A673 (cell line): ENCODE measurements around the gene RBFOX1.

Experiments
- EZH2 ChIP-seq: fragments of 200-600 bp; sonication (generic); IDR thresholded peaks from 2 replicates; pipeline ENCODE4 v1.6.1; 2017; ENCODE audit warnings: borderline replicate concordance, low read depth, mild to moderate bottlenecking, mixed read lengths, antibody characterized with exemption, low read length; ENCODE audit not compliant: poor library complexity, severe bottlenecking
- TF ChIP-seq, protein P1 (sequence below): fragments of 300-800, 200-600 bp; sonication (generic); conservative IDR thresholded peaks from 2 replicates; pipeline ENCODE4 v1.5.1; 2017; ENCODE audit warnings: low read depth, mild to moderate bottlenecking, antibody characterized with exemption, low read length, moderate library complexity, mixed read lengths

DNA sequence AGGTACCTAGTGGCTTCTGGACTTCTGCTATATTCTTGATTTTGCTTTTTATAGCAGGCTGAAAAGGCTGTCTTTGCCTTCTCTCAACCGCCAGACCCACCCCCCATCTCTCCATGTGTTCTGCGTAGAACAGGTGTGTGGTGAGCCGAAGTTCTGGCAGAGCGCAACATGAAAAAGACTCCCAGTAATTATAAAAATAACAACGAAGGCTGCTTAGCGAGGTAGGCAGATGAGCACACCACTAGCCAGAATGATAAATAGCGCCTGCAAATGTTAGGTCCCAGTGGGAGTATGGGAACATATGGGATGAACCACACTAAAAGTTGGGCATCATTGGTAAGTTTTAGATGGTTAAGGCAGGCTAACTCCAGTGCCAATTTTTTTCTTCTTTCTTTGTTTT lies 14.0 kb upstream of the RBFOX1 start:
- TF ChIP-seq, protein P1, sequence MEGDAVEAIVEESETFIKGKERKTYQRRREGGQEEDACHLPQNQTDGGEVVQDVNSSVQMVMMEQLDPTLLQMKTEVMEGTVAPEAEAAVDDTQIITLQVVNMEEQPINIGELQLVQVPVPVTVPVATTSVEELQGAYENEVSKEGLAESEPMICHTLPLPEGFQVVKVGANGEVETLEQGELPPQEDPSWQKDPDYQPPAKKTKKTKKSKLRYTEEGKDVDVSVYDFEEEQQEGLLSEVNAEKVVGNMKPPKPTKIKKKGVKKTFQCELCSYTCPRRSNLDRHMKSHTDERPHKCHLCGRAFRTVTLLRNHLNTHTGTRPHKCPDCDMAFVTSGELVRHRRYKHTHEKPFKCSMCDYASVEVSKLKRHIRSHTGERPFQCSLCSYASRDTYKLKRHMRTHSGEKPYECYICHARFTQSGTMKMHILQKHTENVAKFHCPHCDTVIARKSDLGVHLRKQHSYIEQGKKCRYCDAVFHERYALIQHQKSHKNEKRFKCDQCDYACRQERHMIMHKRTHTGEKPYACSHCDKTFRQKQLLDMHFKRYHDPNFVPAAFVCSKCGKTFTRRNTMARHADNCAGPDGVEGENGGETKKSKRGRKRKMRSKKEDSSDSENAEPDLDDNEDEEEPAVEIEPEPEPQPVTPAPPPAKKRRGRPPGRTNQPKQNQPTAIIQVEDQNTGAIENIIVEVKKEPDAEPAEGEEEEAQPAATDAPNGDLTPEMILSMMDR = no peak
- no peak for TF ChIP-seq EZH2
